ENCODE results near the gene ENOX2. TPM values are rescaled to one million over a fixed set of nuclear protein-coding genes. Genes with fewer than 3 reads are reported as not detected.

ENOX2 gene
- total and polyA plus RNA-seq, 2 of the 13 experiments (the other 11 are each of a cell fraction or from before 2014, with no cell fraction given): 5.9 to 8.5 TPM

DNA sequence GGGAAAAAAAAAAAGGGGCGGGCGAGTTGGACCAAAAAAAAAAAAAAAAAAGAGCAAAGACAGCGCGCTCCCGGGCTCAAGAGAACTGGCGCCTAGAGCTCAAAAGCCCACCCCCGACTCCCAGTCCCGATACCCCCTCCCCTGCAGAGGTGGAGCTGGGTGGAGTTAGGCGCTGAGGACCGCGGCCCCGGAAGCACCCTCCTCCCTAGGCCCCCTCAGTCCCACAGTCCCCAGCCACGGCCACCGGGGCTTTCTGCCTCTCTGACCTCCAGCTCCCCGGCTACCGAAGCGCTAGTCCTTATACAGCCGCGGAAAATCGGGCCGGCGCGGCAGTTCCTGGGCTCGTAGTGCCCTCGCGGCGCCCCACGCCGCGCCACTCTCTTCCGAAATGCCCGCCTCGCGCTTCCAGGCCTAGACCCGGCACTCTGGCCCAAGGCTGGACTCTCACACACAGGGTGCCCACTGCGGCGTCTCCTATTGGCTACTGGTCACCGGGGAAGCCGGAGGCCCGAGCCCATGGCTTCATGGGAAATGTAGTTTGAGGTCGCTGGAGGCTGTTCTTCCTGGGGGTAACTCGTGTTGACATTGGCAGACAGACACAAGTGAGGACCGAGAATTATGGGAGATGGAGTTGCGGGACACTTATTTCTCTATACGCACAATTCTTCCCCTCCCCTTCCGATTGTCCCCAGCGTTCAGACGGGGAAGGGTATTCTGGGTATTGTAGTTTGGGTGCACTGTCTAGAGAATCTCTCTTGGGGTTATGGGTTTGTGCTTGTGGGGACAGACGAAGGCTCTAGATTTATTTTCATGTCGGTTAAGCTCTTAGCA is at the start of gene ENOX2 (continued):
- TF ChIP-seq, protein P1, sequence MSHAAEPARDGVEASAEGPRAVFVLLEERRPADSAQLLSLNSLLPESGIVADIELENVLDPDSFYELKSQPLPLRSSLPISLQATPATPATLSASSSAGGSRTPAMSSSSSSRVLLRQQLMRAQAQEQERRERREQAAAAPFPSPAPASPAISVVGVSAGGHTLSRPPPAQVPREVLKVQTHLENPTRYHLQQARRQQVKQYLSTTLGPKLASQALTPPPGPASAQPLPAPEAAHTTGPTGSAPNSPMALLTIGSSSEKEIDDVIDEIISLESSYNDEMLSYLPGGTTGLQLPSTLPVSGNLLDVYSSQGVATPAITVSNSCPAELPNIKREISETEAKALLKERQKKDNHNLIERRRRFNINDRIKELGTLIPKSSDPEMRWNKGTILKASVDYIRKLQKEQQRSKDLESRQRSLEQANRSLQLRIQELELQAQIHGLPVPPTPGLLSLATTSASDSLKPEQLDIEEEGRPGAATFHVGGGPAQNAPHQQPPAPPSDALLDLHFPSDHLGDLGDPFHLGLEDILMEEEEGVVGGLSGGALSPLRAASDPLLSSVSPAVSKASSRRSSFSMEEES (CRISPR knock-in tag; IDR thresholded peaks at IDR 0.05): no peak
- TF ChIP-seq YY1 (IDR thresholded peaks at IDR 0.05; ENCODE audit: insufficient read depth, insufficient replicate concordance, low read depth, low read length) (peak; percentile 61), ZNF891 (CRISPR knock-in tag; IDR thresholded peaks at IDR 0.05) (peak; percentile 49; the same call in 1 of the 2 replicates), ZNF747 (CRISPR knock-in tag; IDR thresholded peaks at IDR 0.05; ENCODE audit: borderline replicate concordance) (no peak), RCOR2 (CRISPR knock-in tag; IDR thresholded peaks at IDR 0.05) (no peak), JUN (CRISPR knock-in tag; IDR thresholded peaks at IDR 0.05) (no peak), HNRNPUL1 (IDR thresholded peaks at IDR 0.05; ENCODE audit: low read depth, low read length) (no peak), YEATS2 (CRISPR knock-in tag; IDR thresholded peaks at IDR 0.05; ENCODE audit: borderline replicate concordance) (peak; percentile 48; the same call in 1 of the 2 replicates), HOXA5 (CRISPR knock-in tag; IDR thresholded peaks at IDR 0.05) (peak; percentile 23; the same call in 1 of the 2 replicates)
- TF ChIP-seq, protein P2, sequence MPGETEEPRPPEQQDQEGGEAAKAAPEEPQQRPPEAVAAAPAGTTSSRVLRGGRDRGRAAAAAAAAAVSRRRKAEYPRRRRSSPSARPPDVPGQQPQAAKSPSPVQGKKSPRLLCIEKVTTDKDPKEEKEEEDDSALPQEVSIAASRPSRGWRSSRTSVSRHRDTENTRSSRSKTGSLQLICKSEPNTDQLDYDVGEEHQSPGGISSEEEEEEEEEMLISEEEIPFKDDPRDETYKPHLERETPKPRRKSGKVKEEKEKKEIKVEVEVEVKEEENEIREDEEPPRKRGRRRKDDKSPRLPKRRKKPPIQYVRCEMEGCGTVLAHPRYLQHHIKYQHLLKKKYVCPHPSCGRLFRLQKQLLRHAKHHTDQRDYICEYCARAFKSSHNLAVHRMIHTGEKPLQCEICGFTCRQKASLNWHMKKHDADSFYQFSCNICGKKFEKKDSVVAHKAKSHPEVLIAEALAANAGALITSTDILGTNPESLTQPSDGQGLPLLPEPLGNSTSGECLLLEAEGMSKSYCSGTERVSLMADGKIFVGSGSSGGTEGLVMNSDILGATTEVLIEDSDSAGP (CRISPR knock-in tag; IDR thresholded peaks at IDR 0.05; ENCODE audit: borderline replicate concordance): peak; percentile 40; the same call in 1 of the 2 replicates
- TF ChIP-seq, protein P3, sequence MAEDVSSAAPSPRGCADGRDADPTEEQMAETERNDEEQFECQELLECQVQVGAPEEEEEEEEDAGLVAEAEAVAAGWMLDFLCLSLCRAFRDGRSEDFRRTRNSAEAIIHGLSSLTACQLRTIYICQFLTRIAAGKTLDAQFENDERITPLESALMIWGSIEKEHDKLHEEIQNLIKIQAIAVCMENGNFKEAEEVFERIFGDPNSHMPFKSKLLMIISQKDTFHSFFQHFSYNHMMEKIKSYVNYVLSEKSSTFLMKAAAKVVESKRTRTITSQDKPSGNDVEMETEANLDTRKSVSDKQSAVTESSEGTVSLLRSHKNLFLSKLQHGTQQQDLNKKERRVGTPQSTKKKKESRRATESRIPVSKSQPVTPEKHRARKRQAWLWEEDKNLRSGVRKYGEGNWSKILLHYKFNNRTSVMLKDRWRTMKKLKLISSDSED (CRISPR knock-in tag; IDR thresholded peaks at IDR 0.05): no peak
- TF ChIP-seq, protein P4, sequence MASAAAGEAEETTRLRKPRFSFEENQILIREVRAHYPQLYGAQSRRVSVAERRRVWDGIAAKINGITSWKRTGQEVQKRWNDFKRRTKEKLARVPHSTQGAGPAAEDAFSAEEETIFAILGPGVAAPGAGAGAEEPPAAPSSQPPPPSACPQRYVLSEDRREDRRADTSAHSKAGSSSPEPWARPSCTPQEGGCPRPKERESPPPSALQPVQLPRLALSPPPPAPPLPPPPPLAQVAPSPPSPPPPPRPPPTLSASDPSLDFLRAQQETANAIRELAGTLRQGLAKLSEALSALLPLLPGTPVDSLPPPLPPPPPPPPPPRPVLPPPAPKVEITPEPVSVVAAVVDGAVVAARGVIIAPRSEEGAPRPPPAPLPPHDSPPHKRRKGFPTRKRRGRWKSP (CRISPR knock-in tag; IDR thresholded peaks at IDR 0.05): peak; percentile 43; the same call in 1 of the 2 replicates
- TF ChIP-seq, protein P5, sequence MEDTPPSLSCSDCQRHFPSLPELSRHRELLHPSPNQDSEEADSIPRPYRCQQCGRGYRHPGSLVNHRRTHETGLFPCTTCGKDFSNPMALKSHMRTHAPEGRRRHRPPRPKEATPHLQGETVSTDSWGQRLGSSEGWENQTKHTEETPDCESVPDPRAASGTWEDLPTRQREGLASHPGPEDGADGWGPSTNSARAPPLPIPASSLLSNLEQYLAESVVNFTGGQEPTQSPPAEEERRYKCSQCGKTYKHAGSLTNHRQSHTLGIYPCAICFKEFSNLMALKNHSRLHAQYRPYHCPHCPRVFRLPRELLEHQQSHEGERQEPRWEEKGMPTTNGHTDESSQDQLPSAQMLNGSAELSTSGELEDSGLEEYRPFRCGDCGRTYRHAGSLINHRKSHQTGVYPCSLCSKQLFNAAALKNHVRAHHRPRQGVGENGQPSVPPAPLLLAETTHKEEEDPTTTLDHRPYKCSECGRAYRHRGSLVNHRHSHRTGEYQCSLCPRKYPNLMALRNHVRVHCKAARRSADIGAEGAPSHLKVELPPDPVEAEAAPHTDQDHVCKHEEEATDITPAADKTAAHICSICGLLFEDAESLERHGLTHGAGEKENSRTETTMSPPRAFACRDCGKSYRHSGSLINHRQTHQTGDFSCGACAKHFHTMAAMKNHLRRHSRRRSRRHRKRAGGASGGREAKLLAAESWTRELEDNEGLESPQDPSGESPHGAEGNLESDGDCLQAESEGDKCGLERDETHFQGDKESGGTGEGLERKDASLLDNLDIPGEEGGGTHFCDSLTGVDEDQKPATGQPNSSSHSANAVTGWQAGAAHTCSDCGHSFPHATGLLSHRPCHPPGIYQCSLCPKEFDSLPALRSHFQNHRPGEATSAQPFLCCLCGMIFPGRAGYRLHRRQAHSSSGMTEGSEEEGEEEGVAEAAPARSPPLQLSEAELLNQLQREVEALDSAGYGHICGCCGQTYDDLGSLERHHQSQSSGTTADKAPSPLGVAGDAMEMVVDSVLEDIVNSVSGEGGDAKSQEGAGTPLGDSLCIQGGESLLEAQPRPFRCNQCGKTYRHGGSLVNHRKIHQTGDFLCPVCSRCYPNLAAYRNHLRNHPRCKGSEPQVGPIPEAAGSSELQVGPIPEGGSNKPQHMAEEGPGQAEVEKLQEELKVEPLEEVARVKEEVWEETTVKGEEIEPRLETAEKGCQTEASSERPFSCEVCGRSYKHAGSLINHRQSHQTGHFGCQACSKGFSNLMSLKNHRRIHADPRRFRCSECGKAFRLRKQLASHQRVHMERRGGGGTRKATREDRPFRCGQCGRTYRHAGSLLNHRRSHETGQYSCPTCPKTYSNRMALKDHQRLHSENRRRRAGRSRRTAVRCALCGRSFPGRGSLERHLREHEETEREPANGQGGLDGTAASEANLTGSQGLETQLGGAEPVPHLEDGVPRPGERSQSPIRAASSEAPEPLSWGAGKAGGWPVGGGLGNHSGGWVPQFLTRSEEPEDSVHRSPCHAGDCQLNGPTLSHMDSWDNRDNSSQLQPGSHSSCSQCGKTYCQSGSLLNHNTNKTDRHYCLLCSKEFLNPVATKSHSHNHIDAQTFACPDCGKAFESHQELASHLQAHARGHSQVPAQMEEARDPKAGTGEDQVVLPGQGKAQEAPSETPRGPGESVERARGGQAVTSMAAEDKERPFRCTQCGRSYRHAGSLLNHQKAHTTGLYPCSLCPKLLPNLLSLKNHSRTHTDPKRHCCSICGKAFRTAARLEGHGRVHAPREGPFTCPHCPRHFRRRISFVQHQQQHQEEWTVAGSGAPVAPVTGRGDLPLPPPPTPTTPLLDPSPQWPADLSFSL (CRISPR knock-in tag; IDR thresholded peaks at IDR 0.05): no peak
- TF ChIP-seq, protein P6, sequence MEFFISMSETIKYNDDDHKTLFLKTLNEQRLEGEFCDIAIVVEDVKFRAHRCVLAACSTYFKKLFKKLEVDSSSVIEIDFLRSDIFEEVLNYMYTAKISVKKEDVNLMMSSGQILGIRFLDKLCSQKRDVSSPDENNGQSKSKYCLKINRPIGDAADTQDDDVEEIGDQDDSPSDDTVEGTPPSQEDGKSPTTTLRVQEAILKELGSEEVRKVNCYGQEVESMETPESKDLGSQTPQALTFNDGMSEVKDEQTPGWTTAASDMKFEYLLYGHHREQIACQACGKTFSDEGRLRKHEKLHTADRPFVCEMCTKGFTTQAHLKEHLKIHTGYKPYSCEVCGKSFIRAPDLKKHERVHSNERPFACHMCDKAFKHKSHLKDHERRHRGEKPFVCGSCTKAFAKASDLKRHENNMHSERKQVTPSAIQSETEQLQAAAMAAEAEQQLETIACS (CRISPR knock-in tag; IDR thresholded peaks at IDR 0.05): no peak

All from HepG2 (cell line).